LNCaP clone FGC (cell line): Measurements from ENCODE around the gene NMT1.
"Not testable (repeated sequence)": the region's sequence is repeated elsewhere in the genome, so short reads cannot be mapped to it uniquely, and the experiment has no call there.

Experiments
- DNase-seq: peaks from one replicate; pipeline ENCODE4 v3.0.0-alpha.2; 2011; ENCODE audit warnings: low read depth
- H3K4me3 ChIP-seq: 2 replicates; pipeline ENCODE4 v1.5.1; 2011; ENCODE audit warnings: mild to moderate bottlenecking, low read depth, low read length, control low read depth
- CTCF ChIP-seq: IDR thresholded peaks from 2 replicates; pipeline ENCODE4 v1.5.1; 2012; ENCODE audit warnings: mild to moderate bottlenecking; ENCODE audit not compliant: control insufficient read depth, insufficient read depth; ENCODE audit errors: extremely low read depth

NMT1 gene

GRCh38 chr17:45048795-45049563, 12.1 kb upstream of the NMT1 start:
- no peak for TF ChIP-seq CTCF
- no peak for DNase-seq
- no peak overlapping the region for H3K4me3 ChIP-seq

GRCh38 chr17:45050481-45051059, 10.5 kb upstream of the NMT1 start:
- peak overlapping the region; percentile 80 for H3K4me3 ChIP-seq
- DNase-seq: no peak
- no peak for TF ChIP-seq CTCF

GRCh38 chr17:45051060-45051719, 9.9 kb upstream of the NMT1 start, which contains the start of gene DCAKD:
Gene DCAKD (minus strand): TSS chr17:45051632. CDS start chr17:45034885, 16,747 bp downstream.
- DNase-seq: peak; percentile 81
- no peak for TF ChIP-seq CTCF
- H3K4me3 ChIP-seq: peak within 1 kb of the TSS; percentile 80

GRCh38 chr17:45051720-45052051, 9.4 kb upstream of the NMT1 start:
- H3K4me3 ChIP-seq: peak overlapping the region; percentile 60
- DNase-seq: not testable (repeated sequence)

- no peak for TF ChIP-seq CTCF
- DNase-seq: no peak
- H3K4me3 ChIP-seq: peak overlapping the region; percentile 60
Observed at GRCh38 chr17:45052052-45052772, 8.9 kb upstream of the NMT1 start.

GRCh38 chr17:45060382-45060796, 728 bp upstream of the NMT1 start:
- no peak for TF ChIP-seq CTCF
- DNase-seq: no peak
- peak overlapping the region; percentile 94 for H3K4me3 ChIP-seq
